Measurements from ENCODE around the gene AGO1. TPM values are rescaled to one million over a fixed set of nuclear protein-coding genes. Genes with fewer than 3 reads are reported as not detected.

The AGO1 gene
- polyA plus RNA-seq, 1 donor from 2014 or later: 13.0 TPM

DNA sequence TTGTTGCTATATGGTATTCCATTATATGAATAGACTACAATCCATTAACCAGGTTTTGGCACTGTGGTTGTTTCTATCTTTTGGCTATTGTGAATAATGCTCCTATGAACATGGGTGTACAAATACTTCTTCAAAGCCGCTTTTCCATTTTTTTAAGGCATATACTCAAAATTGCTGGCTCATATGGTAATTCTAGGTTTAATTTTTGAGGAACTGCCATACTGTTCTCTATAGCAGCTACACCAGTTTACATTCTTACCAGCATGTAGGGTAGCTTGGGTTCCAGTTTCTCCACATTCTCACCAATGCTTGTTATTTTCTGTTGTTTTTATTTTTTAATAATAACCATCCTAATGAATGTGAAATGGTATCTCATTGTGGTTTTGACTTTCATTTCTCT is 19.9 kb upstream of the AGO1 start:
- no peak overlapping the region for H3K9ac ChIP-seq (ENCODE audit: low read length)
- H3K27me3 ChIP-seq (ENCODE audit: insufficient read depth, low read depth, low read length): no peaks in the 10 kb centered on the region
- H3K9me3 ChIP-seq (ENCODE audit: low read length): no peaks in the 10 kb centered on the region
- no peaks in the 10 kb centered on the region for H4K20me1 ChIP-seq (ENCODE audit: insufficient read depth)
- H3K4me3 ChIP-seq (ENCODE audit: low read length): no peak overlapping the region
- no peaks in the 10 kb centered on the region for H3F3A ChIP-seq (ENCODE audit: insufficient read depth, low read length, poor library complexity, severe bottlenecking)
- H3K27ac ChIP-seq (ENCODE audit: low read length): no peak overlapping the region
- H3K36me3 ChIP-seq (ENCODE audit: insufficient read depth, low read length): no peaks in the 10 kb centered on the region
- no peak overlapping the region for H3K4me2 ChIP-seq (ENCODE audit: low read length)
- no peak for TF ChIP-seq RAD21 (conservative IDR thresholded peaks at IDR 0.05)
- TF ChIP-seq SMC3 (conservative IDR thresholded peaks at IDR 0.05; ENCODE audit: poor library complexity): no peak
- TF ChIP-seq, protein P1, sequence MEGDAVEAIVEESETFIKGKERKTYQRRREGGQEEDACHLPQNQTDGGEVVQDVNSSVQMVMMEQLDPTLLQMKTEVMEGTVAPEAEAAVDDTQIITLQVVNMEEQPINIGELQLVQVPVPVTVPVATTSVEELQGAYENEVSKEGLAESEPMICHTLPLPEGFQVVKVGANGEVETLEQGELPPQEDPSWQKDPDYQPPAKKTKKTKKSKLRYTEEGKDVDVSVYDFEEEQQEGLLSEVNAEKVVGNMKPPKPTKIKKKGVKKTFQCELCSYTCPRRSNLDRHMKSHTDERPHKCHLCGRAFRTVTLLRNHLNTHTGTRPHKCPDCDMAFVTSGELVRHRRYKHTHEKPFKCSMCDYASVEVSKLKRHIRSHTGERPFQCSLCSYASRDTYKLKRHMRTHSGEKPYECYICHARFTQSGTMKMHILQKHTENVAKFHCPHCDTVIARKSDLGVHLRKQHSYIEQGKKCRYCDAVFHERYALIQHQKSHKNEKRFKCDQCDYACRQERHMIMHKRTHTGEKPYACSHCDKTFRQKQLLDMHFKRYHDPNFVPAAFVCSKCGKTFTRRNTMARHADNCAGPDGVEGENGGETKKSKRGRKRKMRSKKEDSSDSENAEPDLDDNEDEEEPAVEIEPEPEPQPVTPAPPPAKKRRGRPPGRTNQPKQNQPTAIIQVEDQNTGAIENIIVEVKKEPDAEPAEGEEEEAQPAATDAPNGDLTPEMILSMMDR (IDR thresholded peaks at IDR 0.05; ENCODE audit: poor library complexity, severe bottlenecking): no peak
- TF ChIP-seq REST (IDR thresholded peaks at IDR 0.05; ENCODE audit: borderline replicate concordance): no peak
- TF ChIP-seq EZH2 (IDR thresholded peaks at IDR 0.05; ENCODE audit: borderline replicate concordance, insufficient read depth, low read length, poor library complexity, severe bottlenecking): no peak
- TF ChIP-seq POLR2AphosphoS5 (IDR thresholded peaks at IDR 0.05): no peak
- no peak for TF ChIP-seq TAF1 (IDR thresholded peaks at IDR 0.05; ENCODE audit: low read depth)
- no peak for TF ChIP-seq MXI1 (conservative IDR thresholded peaks at IDR 0.05; ENCODE audit: poor library complexity, severe bottlenecking)
- no peak for TF ChIP-seq EP300 (conservative IDR thresholded peaks at IDR 0.05; ENCODE audit: poor library complexity, severe bottlenecking)
- H3K79me2 ChIP-seq (replicated peaks; ENCODE audit: insufficient read depth, low read length): no peaks in the 10 kb centered on the region
- no peaks in the 10 kb centered on the region for H3K9me2 ChIP-seq (ENCODE audit: insufficient read depth, low read length)
- no peak overlapping the region for H2AFZ ChIP-seq (ENCODE audit: low read depth, low read length)

DNA sequence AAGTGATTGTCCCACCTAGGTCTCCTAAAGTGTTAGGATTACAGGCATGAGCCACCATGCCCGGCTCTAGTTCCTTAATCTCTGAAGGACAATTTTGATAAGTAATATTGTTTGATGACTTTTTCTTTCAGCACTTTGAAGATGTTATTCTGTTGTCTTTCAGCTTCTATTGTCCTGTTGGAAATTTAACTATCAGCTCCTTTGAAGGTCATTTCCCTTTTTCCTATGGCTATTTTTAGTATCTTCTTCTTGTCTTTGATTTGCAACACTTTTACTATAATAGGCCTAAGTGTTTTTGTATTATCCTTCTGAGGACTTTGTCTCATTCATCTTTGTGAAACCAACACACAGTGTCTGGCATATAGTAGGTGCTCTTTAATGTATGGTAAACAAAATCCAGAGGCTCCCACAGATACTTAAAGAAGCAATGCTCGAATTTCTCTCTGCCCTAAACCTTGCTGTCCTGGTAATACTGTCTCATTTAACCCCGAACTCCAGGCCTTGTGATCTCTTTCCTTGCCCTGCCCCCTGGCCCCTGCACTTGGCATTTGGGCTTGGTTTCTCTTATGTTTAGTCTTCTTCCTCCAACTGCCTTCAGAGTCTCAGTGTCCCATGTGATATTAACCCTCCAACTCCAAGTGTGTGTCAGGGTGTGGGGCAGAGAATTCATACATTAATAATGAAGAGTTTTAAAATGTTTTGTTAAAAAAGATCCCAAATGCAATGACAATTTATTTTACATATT is 19.0 kb upstream of the AGO1 start:
- Histone ChIP-seq H3K27me3 (ENCODE audit: insufficient read depth, low read depth, low read length) (no peaks in the 10 kb centered on the region), H3K4me3 (ENCODE audit: low read length) (no peak overlapping the region), H3K27ac (ENCODE audit: low read length) (no peak overlapping the region), H3K36me3 (ENCODE audit: insufficient read depth, low read length) (no peaks in the 10 kb centered on the region), H3K4me2 (ENCODE audit: low read length) (no peak overlapping the region), H2AFZ (ENCODE audit: low read depth, low read length) (no peak overlapping the region), H3K9me2 (ENCODE audit: insufficient read depth, low read length) (no peaks in the 10 kb centered on the region), H3K9me3 (ENCODE audit: low read length) (no peaks in the 10 kb centered on the region), H3K79me2 (replicated peaks; ENCODE audit: insufficient read depth, low read length) (no peaks in the 10 kb centered on the region), H3K9ac (ENCODE audit: low read length) (no peak overlapping the region), H4K20me1 (ENCODE audit: insufficient read depth) (no peaks in the 10 kb centered on the region), H3F3A (ENCODE audit: insufficient read depth, low read length, poor library complexity, severe bottlenecking) (no peaks in the 10 kb centered on the region)
- TF ChIP-seq POLR2AphosphoS5 (IDR thresholded peaks at IDR 0.05) (no peak), TAF1 (IDR thresholded peaks at IDR 0.05; ENCODE audit: low read depth) (no peak), EP300 (conservative IDR thresholded peaks at IDR 0.05; ENCODE audit: poor library complexity, severe bottlenecking) (no peak), SMC3 (conservative IDR thresholded peaks at IDR 0.05; ENCODE audit: poor library complexity) (no peak), MXI1 (conservative IDR thresholded peaks at IDR 0.05; ENCODE audit: poor library complexity, severe bottlenecking) (no peak), EZH2 (IDR thresholded peaks at IDR 0.05; ENCODE audit: borderline replicate concordance, insufficient read depth, low read length, poor library complexity, severe bottlenecking) (no peak), REST (IDR thresholded peaks at IDR 0.05; ENCODE audit: borderline replicate concordance) (no peak), RAD21 (conservative IDR thresholded peaks at IDR 0.05) (no peak)
- TF ChIP-seq, protein P1 (IDR thresholded peaks at IDR 0.05; ENCODE audit: poor library complexity, severe bottlenecking): no peak

Measured in neural cell (in vitro differentiated cells).